ENCODE data around the gene ARID3A. TPM values are rescaled to one million over a fixed set of nuclear protein-coding genes. Genes with fewer than 3 reads are reported as not detected.

Gene ARID3A
- total RNA-seq, 1 experiment from 2014 or later: 239 TPM

DNA sequence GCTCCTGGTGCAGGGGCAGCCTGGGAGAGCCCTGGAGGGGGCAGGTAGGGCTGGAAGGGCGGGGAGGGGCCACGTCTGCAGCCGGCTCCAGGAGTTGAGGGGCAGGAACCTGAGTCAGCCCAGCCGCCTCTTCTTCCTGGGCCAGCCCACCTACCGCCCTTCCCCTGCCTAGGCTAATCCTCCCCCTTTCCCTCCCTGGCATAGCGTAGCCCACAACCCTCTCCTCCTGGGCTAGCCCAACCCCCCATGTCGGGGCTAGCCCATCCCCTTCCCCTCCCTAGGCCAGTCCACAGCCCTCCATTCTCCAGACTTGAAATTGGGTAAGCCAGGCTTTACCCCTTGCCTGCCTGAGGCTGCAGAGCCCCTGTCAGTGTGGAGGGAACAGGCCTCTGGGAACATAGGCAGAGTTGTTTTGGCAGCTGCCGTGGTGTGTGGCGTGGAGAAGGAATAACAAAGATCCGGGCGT lies 37.7 kb downstream of the ARID3A start:
- ChIA-PET CTCF (no interaction called here), POLR2A (no interaction called here)
- Histone ChIP-seq H3K4me1 (peaks cover 48% of the 10 kb centered on the region), H3K36me3 (ENCODE audit: control insufficient read depth, insufficient read depth, low read length) (peaks cover 22% of the 10 kb centered on the region), H3K27me3 (replicated peaks; ENCODE audit: control insufficient read depth, insufficient read depth, low read length) (no peaks in the 10 kb centered on the region), H3K9me3 (no peaks in the 10 kb centered on the region), H3K4me3 (ENCODE audit: low read depth, low read length) (no peak overlapping the region)
- peaks cover 20% of the 10 kb centered on the region for H3K4me1 Mint-ChIP-seq (ENCODE audit: low read depth, unreplicated experiment)
- no peak overlapping the region for H3K4me3 Mint-ChIP-seq (ENCODE audit: unreplicated experiment)
- no peaks in the 10 kb centered on the region for H3K9me3 Mint-ChIP-seq (ENCODE audit: unreplicated experiment)
- no TSS peak for BruUV-seq (replicated peaks)
- H3K27ac Mint-ChIP-seq (ENCODE audit: unreplicated experiment): peak overlapping the region; percentile 19
- TF ChIP-seq, protein P1, sequence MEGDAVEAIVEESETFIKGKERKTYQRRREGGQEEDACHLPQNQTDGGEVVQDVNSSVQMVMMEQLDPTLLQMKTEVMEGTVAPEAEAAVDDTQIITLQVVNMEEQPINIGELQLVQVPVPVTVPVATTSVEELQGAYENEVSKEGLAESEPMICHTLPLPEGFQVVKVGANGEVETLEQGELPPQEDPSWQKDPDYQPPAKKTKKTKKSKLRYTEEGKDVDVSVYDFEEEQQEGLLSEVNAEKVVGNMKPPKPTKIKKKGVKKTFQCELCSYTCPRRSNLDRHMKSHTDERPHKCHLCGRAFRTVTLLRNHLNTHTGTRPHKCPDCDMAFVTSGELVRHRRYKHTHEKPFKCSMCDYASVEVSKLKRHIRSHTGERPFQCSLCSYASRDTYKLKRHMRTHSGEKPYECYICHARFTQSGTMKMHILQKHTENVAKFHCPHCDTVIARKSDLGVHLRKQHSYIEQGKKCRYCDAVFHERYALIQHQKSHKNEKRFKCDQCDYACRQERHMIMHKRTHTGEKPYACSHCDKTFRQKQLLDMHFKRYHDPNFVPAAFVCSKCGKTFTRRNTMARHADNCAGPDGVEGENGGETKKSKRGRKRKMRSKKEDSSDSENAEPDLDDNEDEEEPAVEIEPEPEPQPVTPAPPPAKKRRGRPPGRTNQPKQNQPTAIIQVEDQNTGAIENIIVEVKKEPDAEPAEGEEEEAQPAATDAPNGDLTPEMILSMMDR (IDR thresholded peaks at IDR 0.05; ENCODE audit: insufficient read depth in 1 of 2, low read depth in 1 of 2, low read length in 1 of 2, severe bottlenecking in 1 of 2, unreplicated experiment in 1 of 2): no peak
- no peak for DNase-seq
- no peaks in the 10 kb centered on the region for H3K27me3 Mint-ChIP-seq (ENCODE audit: insufficient read depth, unreplicated experiment)
- intact Hi-C loops (cut with micrococcal nuclease; ENCODE audit: unreplicated experiment): no loop called here
- peaks cover 100% of the 10 kb centered on the region for H3K36me3 Mint-ChIP-seq (ENCODE audit: insufficient read depth, unreplicated experiment)

DNA sequence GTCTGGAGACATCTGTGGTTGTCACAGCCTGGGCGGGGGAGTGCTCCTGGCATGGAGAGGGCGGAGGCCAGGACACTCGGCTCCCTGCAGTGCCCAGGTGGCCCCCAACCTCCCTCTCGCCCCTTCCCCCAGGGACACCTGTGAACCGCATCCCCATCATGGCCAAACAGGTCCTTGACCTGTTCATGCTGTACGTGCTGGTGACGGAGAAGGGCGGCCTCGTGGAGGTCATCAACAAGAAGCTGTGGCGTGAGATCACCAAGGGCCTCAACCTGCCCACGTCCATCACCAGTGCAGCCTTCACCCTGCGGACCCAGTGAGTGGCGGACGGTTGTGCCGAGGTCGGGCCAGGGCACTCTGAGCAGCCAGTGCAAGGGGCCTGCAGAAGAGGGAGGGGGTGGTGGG lies 38.3 kb downstream of the ARID3A start:
- TF ChIP-seq, protein P1 (IDR thresholded peaks at IDR 0.05; ENCODE audit: insufficient read depth in 1 of 2, low read depth in 1 of 2, low read length in 1 of 2, severe bottlenecking in 1 of 2, unreplicated experiment in 1 of 2): no peak
- H3K4me3 ChIP-seq (ENCODE audit: low read depth, low read length): no peak overlapping the region
- peaks cover 42% of the 10 kb centered on the region for H3K4me1 ChIP-seq
- H3K9me3 Mint-ChIP-seq (ENCODE audit: unreplicated experiment): no peaks in the 10 kb centered on the region
- H3K27me3 ChIP-seq (replicated peaks; ENCODE audit: control insufficient read depth, insufficient read depth, low read length): no peaks in the 10 kb centered on the region
- peaks cover 20% of the 10 kb centered on the region for H3K4me1 Mint-ChIP-seq (ENCODE audit: low read depth, unreplicated experiment)
- no peaks in the 10 kb centered on the region for H3K27me3 Mint-ChIP-seq (ENCODE audit: insufficient read depth, unreplicated experiment)
- no peak overlapping the region for H3K4me3 Mint-ChIP-seq (ENCODE audit: unreplicated experiment)
- no TSS peak for BruUV-seq (replicated peaks)
- no peaks in the 10 kb centered on the region for H3K9me3 ChIP-seq
- peaks cover 100% of the 10 kb centered on the region for H3K36me3 Mint-ChIP-seq (ENCODE audit: insufficient read depth, unreplicated experiment)
- CTCF ChIA-PET: no interaction called here
- intact Hi-C loops (cut with micrococcal nuclease; ENCODE audit: unreplicated experiment): no loop called here
- POLR2A ChIA-PET: no interaction called here
- DNase-seq: no peak
- no peak overlapping the region for H3K27ac Mint-ChIP-seq (ENCODE audit: unreplicated experiment)
- H3K36me3 ChIP-seq (ENCODE audit: control insufficient read depth, insufficient read depth, low read length): peaks cover 23% of the 10 kb centered on the region

DNA sequence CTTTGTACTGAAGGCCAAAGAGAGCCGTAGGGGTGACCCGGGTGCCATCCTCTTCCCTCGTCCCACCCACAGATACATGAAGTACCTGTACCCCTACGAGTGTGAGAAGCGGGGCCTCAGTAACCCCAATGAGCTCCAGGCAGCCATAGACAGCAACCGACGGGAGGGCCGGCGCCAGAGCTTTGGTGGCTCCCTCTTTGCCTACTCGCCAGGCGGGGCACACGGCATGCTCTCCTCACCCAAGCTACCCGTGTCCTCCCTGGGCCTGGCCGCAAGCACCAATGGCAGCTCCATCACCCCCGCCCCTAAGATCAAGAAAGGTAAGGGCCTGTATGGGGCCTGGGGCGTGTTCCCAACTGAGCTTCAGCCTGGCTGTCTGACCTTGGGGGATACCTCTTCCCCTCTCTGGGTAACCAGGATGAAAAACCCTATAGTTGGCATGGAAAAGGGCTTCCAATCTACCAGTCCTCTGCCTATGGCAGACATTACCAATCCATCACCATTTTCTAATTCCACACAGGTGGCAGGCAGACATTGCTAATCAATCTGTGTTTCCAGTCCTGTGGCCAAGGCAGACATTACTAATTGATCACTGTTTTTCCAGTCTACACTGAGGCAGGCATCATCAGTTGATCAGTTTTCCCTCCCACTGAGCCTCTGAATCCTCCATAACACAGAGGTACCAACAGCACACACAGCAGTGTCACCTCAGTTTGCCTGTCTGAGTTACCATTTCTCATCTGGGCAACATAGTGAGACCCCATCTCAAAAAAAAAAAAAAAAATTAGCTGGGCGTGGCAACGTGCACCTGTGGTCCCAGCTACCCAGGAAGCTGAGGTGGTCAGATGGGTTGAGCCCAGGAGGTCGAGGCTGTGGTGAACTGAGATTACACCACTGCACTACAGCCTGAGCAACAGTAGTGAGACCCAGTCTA lies 39.2 kb downstream of the ARID3A start:
- BruUV-seq (replicated peaks): no TSS peak
- Histone ChIP-seq H3K27me3 (replicated peaks; ENCODE audit: control insufficient read depth, insufficient read depth, low read length) (no peaks in the 10 kb centered on the region), H3K4me3 (ENCODE audit: low read depth, low read length) (no peak overlapping the region), H3K4me1 (peaks cover 33% of the 10 kb centered on the region), H3K9me3 (no peaks in the 10 kb centered on the region), H3K36me3 (ENCODE audit: control insufficient read depth, insufficient read depth, low read length) (peaks cover 19% of the 10 kb centered on the region)
- TF ChIP-seq, protein P1 (IDR thresholded peaks at IDR 0.05; ENCODE audit: insufficient read depth in 1 of 2, low read depth in 1 of 2, low read length in 1 of 2, severe bottlenecking in 1 of 2, unreplicated experiment in 1 of 2): no peak
- Mint-ChIP-seq H3K9me3 (ENCODE audit: unreplicated experiment) (no peaks in the 10 kb centered on the region), H3K27me3 (ENCODE audit: insufficient read depth, unreplicated experiment) (no peaks in the 10 kb centered on the region), H3K4me3 (ENCODE audit: unreplicated experiment) (no peak overlapping the region), H3K36me3 (ENCODE audit: insufficient read depth, unreplicated experiment) (peaks cover 100% of the 10 kb centered on the region), H3K4me1 (ENCODE audit: low read depth, unreplicated experiment) (peaks cover 11% of the 10 kb centered on the region), H3K27ac (ENCODE audit: unreplicated experiment) (peak overlapping the region; percentile 48)
- no peak for DNase-seq
- CTCF ChIA-PET: interaction anchor here (0.6 kb wide), 1 partner anchor 170 kb away, joined by 3 read pairs; no protein-coding TSS in a partner anchor
- POLR2A ChIA-PET: no interaction called here
- intact Hi-C loops (cut with micrococcal nuclease; ENCODE audit: unreplicated experiment): no loop called here
